OCI-M1 (cell line): ENCODE data around the gene ASTN1.
"Not testable (repeated sequence)": the region's sequence is repeated elsewhere in the genome, so short reads cannot be mapped to it uniquely, and the experiment has no call there.

Experiments
- DNase-seq: peaks from one replicate; lab custom pipeline; 2025; lab: John Stamatoyannopoulos, UW

Gene ASTN1

DNA sequence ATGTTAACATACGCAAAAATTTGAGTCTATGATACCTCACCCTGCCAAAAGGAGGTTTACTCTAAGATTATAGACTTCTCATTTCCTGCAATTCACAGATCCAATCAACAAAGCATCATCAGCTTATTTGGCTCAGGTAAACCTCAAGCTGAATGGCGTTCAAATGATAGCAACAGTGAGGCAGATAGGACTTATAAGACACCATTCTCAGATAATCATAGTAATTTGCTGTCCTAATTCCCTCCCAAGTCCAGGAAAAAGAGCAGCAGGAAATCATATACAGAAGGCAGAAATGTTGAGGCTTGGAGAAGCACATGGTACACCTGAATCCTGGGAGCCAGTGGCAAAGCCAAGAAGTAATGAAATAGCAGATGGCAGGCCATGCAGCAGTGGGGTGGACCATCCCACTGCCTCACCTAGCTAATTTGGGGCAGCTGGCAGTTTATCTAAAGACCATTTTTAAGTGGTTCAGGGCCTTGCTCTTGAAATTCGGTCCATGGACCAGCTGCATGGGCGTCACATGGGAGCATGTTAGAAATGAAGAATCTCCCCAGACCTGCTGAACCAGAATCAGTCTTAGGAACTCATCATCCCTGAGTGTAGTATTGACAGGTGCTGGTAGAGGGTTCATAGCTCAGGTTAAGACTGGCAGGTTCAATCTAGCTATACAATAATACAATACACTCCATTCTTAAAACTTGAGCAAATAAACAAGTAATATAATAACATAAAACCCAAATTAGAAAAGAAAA lies 57.7 kb downstream of the ASTN1 start:
- no peak for DNase-seq

- no peak for DNase-seq
Measured at GRCh38 chr1:177106196-177106595, 58.3 kb downstream of the ASTN1 start.

DNA sequence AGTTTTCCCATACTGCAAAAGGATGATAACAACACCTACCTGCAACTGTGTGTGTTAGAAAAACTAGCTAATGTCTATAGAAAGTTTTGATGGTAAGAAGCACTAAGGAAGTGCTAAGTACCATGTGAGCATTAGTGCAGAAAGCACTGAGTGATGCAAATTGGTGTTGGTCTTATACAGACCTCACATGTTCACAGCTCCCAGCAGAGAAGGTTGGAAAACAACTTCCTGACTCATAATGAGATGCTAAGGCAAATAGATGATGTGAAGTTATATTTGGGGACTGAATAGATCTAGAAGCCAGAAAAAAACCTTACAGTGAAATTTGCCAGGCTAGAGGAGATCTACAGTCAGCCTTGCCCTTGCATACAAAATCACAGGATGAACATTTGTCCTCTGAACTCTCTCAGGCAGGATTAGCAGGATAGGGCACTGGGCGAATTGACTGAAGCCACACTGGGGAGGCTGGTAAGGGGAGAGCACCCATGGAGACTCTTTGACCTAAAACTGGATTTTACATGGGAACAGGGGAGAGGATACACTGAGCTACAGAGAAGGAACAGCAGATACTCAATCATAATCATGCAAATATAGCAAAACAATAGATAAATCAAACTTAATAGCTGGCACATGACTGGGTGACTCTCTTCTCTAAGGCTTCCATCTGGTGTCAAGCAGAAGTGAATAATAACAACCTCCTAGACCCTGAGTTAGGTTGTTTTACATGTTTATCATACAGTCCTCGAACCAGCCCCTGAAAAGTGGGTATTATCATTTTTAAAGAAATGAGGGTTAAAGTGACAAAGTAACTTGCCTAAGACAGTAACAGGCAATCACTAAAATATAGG lies 61.3 kb downstream of the ASTN1 start:
- no peak for DNase-seq

GRCh38 chr1:177092001-177092400 lies 72.5 kb downstream of the ASTN1 start:
- no peak for DNase-seq

DNA sequence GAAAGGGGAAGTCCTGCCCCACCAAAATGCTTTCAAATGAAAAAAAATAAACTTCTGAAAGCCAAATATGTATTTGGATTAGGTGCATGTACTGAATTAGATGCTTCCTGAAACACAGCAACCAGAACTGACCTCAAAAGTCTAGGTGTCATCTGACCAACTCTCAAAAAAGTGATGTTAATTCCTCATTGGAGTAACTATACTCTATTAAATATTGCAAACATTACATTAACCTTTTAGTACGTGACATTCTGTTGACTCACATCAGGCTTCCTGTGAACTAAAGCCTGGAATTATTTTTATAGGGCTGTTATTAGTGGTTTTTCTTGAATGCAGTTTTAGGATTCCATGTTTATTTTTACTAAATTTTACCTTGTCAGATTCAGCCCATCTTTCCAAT lies 73.5 kb downstream of the ASTN1 start:
- DNase-seq, result no peak

DNA sequence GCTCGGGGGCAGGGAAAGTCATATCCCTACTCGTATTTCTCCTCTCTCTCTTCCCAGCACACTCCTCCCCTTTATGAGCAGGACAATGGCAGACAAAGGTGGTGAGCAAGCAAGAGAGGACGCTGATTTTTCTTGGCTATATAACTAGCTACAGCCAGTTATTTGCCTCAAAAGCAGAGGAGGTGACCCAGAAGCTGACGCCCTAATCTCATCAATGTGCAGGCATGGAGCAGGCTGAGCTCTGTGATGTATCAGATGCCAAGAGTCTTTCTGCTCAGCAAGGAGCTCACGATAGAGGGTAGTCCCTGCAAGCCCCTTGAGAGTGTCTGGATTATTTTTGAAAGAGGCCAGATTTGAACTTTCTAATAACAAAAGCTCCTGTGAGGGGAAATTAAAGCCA lies 75.5 kb downstream of the ASTN1 start:
- DNase-seq, result no peak

DNA sequence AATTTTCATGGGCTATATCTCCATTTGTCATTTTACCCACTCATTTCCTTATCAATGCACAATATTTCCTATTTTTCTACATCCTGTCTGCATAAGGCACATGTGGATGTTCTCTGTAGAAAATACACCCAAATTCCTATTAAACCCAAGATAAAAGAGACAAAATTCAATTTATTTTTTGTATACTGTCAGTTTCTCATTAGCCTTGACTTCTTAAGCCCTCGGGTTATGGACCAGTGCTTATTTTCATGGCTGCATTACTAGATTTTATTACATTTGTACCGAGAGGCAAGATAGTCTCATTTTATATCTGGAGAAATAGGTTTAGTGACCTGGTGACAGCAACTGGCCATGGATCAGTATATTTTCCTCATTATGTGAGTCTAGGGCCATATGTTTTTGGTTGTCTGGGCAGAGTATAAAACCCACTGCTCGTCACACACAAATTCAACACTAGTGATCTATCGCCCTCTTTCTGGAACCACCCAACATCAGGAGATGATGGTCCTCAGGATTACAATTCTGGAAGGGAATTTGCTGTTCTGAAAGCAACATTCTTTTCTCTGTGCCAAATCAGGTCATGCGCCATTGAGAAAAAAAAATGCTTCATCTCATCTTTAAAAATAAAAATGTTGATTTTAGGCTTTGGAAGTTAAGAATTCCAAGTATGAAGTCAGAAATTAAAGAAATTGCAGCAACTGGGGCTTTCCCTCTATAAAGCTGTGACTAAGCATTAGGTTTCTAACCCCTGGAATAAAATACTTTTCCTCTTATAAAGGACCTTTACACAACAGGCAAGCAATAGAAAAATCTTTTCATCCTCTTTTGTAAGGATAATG lies 81.4 kb downstream of the ASTN1 start:
- DNase-seq, result no peak

GRCh38 chr1:177080564-177080963 lies 83.9 kb downstream of the ASTN1 start:
- DNase-seq, result no peak

DNA sequence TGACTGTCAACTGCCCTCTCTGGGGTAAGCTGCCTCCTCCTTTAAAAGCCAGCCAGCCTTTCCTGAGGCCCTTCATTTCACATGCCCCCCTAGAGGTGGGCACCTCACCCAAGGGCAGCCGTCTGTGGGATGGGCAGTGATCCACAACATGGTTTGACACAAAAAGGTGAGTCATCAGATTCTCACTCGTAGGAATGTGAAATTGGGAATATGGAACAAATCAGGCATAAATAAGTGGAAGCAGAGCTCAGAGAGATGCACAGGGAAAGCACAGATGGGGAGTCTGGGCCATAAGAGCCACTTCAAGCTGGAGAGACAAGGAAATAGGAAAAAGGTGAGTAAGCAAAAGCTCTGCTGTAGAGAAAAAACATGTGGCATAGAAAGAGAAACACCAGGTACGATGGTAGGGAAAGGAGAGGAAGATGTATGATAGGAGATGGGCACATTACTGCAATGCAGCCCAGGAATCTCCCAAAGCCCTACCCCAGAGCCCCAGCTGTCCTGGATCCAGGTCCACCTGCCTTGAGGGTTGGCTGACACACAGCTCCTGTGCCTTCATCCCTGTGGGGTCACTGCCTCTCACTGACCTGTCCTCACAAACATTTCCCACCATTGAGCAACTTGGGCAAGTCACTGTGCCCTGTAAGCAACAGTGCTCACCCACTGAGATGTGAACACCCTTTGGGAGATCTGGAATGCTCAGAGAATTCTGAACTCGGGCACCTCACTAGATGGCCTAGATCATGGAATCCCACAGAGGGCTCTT lies 86.6 kb downstream of the ASTN1 start:
- DNase-seq, result no peak

DNA sequence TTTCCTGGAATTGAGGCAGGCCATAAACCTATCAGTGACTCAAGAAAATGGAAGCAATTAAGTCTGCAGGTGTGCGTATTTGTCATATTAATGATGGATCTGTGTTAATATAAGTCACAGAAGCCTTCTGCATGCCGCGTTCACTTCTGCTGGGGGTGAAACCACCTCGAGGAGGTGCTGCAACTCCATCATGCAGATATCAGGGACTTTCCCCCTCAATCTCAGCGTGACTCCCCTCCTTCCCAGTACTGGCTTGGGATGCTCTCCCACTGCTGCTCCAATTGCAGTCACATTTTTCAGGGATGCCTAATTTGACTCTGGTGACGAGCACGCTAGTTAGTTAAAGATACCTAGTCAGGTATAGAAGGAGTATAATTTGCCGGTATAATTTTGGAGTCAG lies 87.5 kb downstream of the ASTN1 start:
- DNase-seq, result no peak

DNA sequence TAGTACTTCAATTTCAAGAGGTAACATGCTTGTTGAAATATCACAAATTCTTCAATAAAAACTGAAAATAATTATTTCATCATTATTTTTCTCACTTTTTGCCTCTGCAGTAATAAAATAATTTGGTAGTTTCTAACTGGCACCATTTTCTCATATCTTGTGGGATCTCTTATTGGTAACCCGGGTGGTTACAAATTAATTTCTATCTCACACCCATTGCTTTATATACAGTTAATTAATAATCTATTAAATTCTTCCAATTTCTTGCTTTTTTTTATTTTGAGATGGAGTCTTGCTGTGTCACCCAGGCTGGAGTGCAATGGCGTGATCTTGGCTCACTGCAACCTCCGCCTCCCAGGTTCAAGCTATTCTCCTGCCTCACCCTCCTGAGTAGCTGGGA lies 89.7 kb downstream of the ASTN1 start:
- not testable (repeated sequence) for DNase-seq

DNA sequence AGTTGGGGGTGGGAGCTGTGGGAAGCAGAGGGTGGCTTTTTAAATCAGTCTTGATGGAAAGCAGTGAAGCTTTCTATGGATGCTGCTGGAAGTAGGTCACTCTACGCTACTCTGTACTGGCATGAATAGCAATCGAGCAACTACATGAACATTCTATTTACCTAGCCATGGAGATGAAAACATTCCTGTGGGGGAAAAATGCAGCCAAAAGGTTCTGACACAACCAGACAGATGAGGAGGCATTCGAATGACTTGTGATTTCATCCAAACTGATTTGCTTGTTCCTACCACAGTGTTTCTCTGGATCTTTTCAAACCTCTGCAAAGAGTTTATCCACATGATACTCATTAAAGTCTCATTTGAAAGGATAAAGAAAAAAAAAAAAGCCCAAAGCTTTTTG lies 95.0 kb downstream of the ASTN1 start:
- DNase-seq, result no peak

DNA sequence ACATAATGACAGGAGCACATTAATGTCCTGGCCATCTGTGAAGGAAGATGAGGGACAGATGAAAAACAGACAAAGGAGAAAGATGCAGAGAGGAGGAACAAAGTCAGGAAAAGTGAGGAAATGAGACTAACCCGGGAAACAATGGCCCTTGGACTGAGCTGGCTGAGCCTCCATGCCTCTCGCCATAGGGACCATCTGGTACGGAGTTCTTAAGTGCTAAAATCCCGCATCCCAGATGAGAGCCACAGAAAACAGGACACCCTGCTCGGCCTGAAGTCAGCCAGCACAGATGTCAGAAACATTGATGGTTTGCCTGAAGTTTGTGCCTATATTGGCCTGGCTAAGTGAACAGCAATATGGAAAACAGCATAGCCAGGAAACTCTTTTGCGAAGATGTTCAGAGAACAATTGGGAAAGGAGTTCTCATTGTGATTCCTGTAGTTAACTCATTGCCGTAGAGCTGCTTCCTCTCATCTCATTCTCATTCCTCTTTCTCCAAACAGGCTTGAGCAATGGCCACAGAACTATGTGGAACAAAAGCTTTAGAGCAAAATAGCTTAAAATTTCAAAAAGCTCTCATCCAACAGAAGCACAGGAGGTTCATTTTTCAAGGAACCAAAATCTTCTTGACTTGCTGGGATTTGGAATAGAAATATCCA lies 96.6 kb downstream of the ASTN1 start:
- no peak for DNase-seq

DNA sequence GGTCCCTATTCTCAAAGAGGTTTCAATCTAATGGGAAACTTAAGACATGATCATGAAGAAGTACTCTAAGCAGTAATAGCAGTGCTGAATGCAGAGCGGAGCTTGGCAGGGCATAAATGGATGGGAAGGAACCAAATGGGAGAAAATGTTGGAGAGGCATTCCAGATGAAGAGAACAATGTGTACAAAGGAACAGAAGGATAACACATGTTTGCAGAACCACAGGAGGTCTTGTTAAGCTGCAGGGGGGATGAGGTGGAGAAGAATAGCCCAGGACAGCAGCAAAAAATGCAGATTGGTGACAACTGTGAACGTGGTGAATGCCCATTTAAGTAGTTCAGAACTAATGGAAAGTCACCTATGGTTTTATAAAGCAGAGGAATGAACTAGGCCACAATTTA lies 99.1 kb downstream of the ASTN1 start:
- no peak for DNase-seq

GRCh38 chr1:177063648-177064047 lies 100.9 kb downstream of the ASTN1 start:
- DNase-seq, result no peak

DNA sequence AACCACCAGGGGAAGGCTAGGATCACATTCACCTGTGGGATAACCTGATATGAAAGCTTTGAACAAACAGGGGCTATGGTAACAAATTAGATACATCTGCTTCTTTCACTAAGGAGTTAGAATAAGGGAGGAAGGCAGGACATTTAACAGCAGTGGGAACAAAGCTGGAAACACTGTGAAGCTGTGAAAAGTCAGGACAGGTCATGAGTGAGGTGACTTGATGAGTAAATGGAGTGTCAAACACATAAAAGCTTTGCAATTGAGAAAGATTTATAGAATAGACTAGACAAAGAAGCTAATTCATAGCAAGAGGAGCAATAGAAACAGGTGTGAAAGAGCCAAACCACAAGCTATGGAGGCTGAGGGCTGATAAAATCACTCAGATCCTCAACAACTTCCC lies 110.0 kb downstream of the ASTN1 start:
- no peak for DNase-seq

DNA sequence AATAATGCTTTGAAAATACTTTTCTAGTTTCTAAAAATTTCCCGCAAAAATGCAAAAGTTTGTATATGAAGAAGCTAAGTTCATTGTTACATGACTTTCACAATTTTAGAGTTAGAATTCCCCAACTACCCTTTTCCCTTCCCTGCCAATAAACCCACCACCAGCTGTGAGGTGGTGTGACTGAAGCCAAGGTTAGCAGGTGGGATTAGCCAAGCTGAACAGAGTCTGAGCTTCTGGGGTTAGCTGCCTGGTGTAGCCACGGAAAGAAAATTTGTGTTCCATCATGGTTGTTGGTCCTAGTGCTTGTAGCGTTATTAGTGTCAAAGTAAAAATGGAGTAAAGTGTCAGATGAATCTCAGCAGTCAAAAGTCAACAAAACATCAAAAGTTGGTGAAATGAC lies 110.9 kb downstream of the ASTN1 start:
- DNase-seq, result no peak

- no peak for DNase-seq
Measured at GRCh38 chr1:177048314-177049069, 116.0 kb downstream of the ASTN1 start.

GRCh38 chr1:177045151-177045550 lies 119.4 kb downstream of the ASTN1 start:
- DNase-seq, result no peak

GRCh38 chr1:177044390-177044789 lies 120.1 kb downstream of the ASTN1 start:
- DNase-seq, result no peak

GRCh38 chr1:177043597-177043996 lies 120.9 kb downstream of the ASTN1 start:
- no peak for DNase-seq
